ENCODE results near the gene FLAD1.

FLAD1 gene

DNA sequence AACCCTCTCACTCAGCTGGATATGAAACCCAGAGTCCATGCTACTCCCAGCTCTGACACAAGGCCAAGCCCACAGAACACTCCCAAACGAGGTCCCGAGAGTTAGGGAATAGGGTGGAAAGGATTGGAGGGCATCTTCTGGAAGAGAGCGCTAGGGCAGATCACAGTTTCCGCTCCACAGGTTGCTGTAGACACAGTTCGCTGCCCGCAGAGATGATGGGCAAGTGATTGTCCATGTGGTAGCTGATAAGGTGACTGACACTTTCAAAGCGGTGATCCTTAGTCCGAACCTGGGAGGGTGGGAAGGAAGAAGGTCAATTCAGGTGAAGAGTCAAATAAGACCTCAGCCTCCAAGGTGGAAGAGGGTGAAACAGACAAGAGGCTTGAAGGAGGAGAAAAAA lies 19.5 kb upstream of the FLAD1 start:
- Histone ChIP-seq H3K4me3 (ENCODE audit: low read length, poor library complexity, severe bottlenecking) (peak overlapping the region; percentile 92), H3K9me2 (replicated peaks; ENCODE audit: low read depth, low read length) (no peaks in the 10 kb centered on the region), H3K4me2 (ENCODE audit: low read depth, low read length, poor library complexity, severe bottlenecking) (peak overlapping the region; percentile 96), H3F3A (ENCODE audit: low read depth) (no peaks in the 10 kb centered on the region; the same call in 1 of the 2 replicates), H3K79me2 (ENCODE audit: insufficient read depth, low read length) (peaks cover 51% of the 10 kb centered on the region), H2AFZ (ENCODE audit: low read length) (no peak overlapping the region), H3K9me3 (ENCODE audit: insufficient read depth, low read depth, low read length) (no peaks in the 10 kb centered on the region), H3K9ac (ENCODE audit: low read depth, low read length, poor library complexity, severe bottlenecking) (peak overlapping the region; percentile 93), H3K36me3 (ENCODE audit: insufficient read depth, low read length) (peaks cover 40% of the 10 kb centered on the region; the same call in 1 of the 2 replicates), H4K20me1 (ENCODE audit: insufficient read depth, low read length, poor library complexity, severe bottlenecking) (peaks cover 19% of the 10 kb centered on the region), H3K27me3 (ENCODE audit: insufficient read depth, low read length, poor library complexity, severe bottlenecking) (no peaks in the 10 kb centered on the region), H3K4me1 (ENCODE audit: insufficient read depth, low read length, poor library complexity, severe bottlenecking) (peaks cover 21% of the 10 kb centered on the region)
- TF ChIP-seq EZH2phosphoT487 (IDR thresholded peaks at IDR 0.05; ENCODE audit: borderline replicate concordance): no peak
- TF ChIP-seq, protein P1, sequence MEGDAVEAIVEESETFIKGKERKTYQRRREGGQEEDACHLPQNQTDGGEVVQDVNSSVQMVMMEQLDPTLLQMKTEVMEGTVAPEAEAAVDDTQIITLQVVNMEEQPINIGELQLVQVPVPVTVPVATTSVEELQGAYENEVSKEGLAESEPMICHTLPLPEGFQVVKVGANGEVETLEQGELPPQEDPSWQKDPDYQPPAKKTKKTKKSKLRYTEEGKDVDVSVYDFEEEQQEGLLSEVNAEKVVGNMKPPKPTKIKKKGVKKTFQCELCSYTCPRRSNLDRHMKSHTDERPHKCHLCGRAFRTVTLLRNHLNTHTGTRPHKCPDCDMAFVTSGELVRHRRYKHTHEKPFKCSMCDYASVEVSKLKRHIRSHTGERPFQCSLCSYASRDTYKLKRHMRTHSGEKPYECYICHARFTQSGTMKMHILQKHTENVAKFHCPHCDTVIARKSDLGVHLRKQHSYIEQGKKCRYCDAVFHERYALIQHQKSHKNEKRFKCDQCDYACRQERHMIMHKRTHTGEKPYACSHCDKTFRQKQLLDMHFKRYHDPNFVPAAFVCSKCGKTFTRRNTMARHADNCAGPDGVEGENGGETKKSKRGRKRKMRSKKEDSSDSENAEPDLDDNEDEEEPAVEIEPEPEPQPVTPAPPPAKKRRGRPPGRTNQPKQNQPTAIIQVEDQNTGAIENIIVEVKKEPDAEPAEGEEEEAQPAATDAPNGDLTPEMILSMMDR (conservative IDR thresholded peaks at IDR 0.05; ENCODE audit: low read length): no peak

DNA sequence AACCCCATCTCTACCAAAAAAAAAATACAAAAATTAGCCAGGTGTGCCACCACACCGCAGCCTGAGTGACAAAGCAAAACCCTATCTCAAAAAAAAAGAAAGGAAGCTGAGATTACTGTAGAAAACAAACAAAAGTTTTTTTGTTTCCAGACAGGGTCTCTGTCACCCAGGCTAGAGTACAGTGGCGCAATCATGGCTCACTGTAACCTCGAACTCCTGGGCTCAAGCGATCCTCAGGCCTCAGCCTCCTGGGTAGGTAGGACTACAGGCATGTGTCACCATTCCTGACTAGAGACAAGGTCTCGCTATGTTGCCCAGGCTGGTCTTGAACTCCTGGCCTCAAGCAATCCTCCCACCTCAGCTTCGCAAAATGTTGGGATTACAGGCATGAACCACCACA lies 18.8 kb upstream of the FLAD1 start:
- no peaks in the 10 kb centered on the region; the same call in 1 of the 2 replicates for H3F3A ChIP-seq (ENCODE audit: low read depth)
- H3K9me3 ChIP-seq (ENCODE audit: insufficient read depth, low read depth, low read length): no peaks in the 10 kb centered on the region
- no peak overlapping the region for H3K9ac ChIP-seq (ENCODE audit: low read depth, low read length, poor library complexity, severe bottlenecking)
- TF ChIP-seq, protein P1 (conservative IDR thresholded peaks at IDR 0.05; ENCODE audit: low read length): no peak
- no peak for TF ChIP-seq EZH2phosphoT487 (IDR thresholded peaks at IDR 0.05; ENCODE audit: borderline replicate concordance)
- H3K4me1 ChIP-seq (ENCODE audit: insufficient read depth, low read length, poor library complexity, severe bottlenecking): peaks cover 22% of the 10 kb centered on the region
- H2AFZ ChIP-seq (ENCODE audit: low read length): no peak overlapping the region
- peaks cover 40% of the 10 kb centered on the region; the same call in 1 of the 2 replicates for H3K36me3 ChIP-seq (ENCODE audit: insufficient read depth, low read length)
- H4K20me1 ChIP-seq (ENCODE audit: insufficient read depth, low read length, poor library complexity, severe bottlenecking): peaks cover 13% of the 10 kb centered on the region
- no peaks in the 10 kb centered on the region for H3K9me2 ChIP-seq (replicated peaks; ENCODE audit: low read depth, low read length)
- no peak overlapping the region for H3K4me2 ChIP-seq (ENCODE audit: low read depth, low read length, poor library complexity, severe bottlenecking)
- no peaks in the 10 kb centered on the region for H3K27me3 ChIP-seq (ENCODE audit: insufficient read depth, low read length, poor library complexity, severe bottlenecking)
- H3K4me3 ChIP-seq (ENCODE audit: low read length, poor library complexity, severe bottlenecking): no peak overlapping the region
- peaks cover 51% of the 10 kb centered on the region for H3K79me2 ChIP-seq (ENCODE audit: insufficient read depth, low read length)

DNA sequence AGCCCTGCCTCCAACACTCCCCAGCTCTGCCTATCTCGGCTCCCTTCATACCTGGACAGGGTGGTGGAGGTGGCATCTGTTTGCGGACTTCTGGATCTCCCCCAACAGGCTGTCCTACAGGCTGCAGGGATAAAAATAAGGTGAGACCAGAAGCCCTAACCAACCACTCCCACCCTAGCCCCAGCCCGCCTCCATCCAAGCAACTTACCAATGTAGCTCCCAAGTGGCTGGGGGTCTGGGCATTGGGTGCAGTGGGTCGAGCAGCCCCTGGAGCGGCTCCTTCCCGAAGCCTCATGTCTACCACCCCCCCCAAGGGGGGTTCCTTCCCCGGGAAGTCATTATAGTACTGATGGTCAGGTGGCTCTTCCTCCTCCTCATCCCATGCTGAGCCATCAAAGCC lies 17.0 kb upstream of the FLAD1 start:
- Histone ChIP-seq H2AFZ (ENCODE audit: low read length) (no peak overlapping the region), H3K4me3 (ENCODE audit: low read length, poor library complexity, severe bottlenecking) (no peak overlapping the region), H3F3A (ENCODE audit: low read depth) (no peaks in the 10 kb centered on the region; the same call in 1 of the 2 replicates), H3K79me2 (ENCODE audit: insufficient read depth, low read length) (peaks cover 51% of the 10 kb centered on the region), H3K36me3 (ENCODE audit: insufficient read depth, low read length) (peaks cover 40% of the 10 kb centered on the region; the same call in 1 of the 2 replicates), H3K4me1 (ENCODE audit: insufficient read depth, low read length, poor library complexity, severe bottlenecking) (peaks cover 30% of the 10 kb centered on the region), H4K20me1 (ENCODE audit: insufficient read depth, low read length, poor library complexity, severe bottlenecking) (peaks cover 5% of the 10 kb centered on the region), H3K9me2 (replicated peaks; ENCODE audit: low read depth, low read length) (no peaks in the 10 kb centered on the region), H3K9me3 (ENCODE audit: insufficient read depth, low read depth, low read length) (no peaks in the 10 kb centered on the region), H3K4me2 (ENCODE audit: low read depth, low read length, poor library complexity, severe bottlenecking) (no peak overlapping the region), H3K9ac (ENCODE audit: low read depth, low read length, poor library complexity, severe bottlenecking) (no peak overlapping the region), H3K27me3 (ENCODE audit: insufficient read depth, low read length, poor library complexity, severe bottlenecking) (no peaks in the 10 kb centered on the region)
- TF ChIP-seq EZH2phosphoT487 (IDR thresholded peaks at IDR 0.05; ENCODE audit: borderline replicate concordance): no peak
- TF ChIP-seq, protein P1 (conservative IDR thresholded peaks at IDR 0.05; ENCODE audit: low read length): no peak
